NCI-H82 treated with DMSO at 0.1 percent for 48 hours (cell line): ENCODE data around the gene MRPS16.

ENCODE experiments used
- DNase-seq: peaks from one replicate; lab custom pipeline; 2025; ENCODE audit not compliant: unreplicated experiment; lab: John Stamatoyannopoulos, UW

Gene MRPS16

DNA sequence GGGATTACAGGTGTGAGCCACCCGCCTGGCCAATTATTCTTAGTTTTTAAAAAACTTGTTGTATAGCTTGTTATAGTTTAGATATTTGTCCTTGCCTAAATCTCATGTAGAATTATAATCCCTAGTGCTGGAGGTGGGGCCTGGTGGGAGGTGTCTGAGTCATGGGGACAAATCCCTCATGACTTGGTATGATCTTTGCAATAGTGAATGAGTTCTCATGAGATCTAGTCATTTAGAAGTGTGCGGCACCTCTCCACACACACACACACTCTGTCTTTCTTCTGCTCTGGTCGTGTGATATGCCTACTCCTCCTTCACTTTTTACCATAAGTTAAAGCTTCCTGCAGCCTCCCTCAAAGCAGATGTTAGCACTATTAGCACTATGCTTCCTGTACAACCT is 47.4 kb downstream of the MRPS16 start:
- DNase-seq: no peak
